Tibial nerve (tissue), 4 donors: ENCODE results near the gene ID4.

Source experiments
- CTCF ChIP-seq, 5 experiments: fragments of 200-600 bp in 3 of 5; fragments of 450-650 bp in 2 of 5; sonication (generic) in 3 of 5; IDR thresholded peaks; one replicate each; pipeline ENCODE4 v1.5.1; 2016 to 2019; ENCODE audit warnings: antibody characterized with exemption in 5 of 5, mild to moderate bottlenecking in 3 of 5, moderate library complexity in 2 of 5
- EP300 ChIP-seq, 2 donors: sonication (generic); formaldehyde crosslinking; IDR thresholded peaks; one replicate each; pipeline ENCODE4 v1.6.1; 2017; ENCODE audit warnings: antibody characterized with exemption in 2 of 2, mild to moderate bottlenecking in 1 of 2
- POLR2A ChIP-seq, 2 donors: fragments of 450-650 bp; IDR thresholded peaks; one replicate each; pipeline ENCODE4 v1.6.1; 2017; ENCODE audit warnings: antibody characterized with exemption in 2 of 2, mild to moderate bottlenecking in 2 of 2, moderate library complexity in 2 of 2

GRCh38 chr6:19789100-19789803 lies 47.9 kb upstream of the ID4 start:
- TF ChIP-seq CTCF (IDR thresholded peaks at IDR 0.05), result no peak
- no peak for TF ChIP-seq EP300 (IDR thresholded peaks at IDR 0.05)
- TF ChIP-seq POLR2A (IDR thresholded peaks at IDR 0.05), result no peak
